Left hindlimb (tissue), 1 donor: ENCODE data around the gene CCDC158.
"Not testable (repeated sequence)": the region's sequence is repeated elsewhere in the genome, so short reads cannot be mapped to it uniquely, and the experiment has no call there.

Source experiments
- DNase-seq: peaks from one replicate; pipeline ENCODE4 v3.0.0-alpha.2; 2018

CCDC158 gene

GRCh38 chr4:76429636-76430035 lies 8.7 kb upstream of the CCDC158 start:
- DNase-seq: no peak

- DNase-seq: no peak
Measured at GRCh38 chr4:76426272-76426671, 5.3 kb upstream of the CCDC158 start.

- not testable (repeated sequence) for DNase-seq
Measured at GRCh38 chr4:76423159-76423558, 2.2 kb upstream of the CCDC158 start.

DNA sequence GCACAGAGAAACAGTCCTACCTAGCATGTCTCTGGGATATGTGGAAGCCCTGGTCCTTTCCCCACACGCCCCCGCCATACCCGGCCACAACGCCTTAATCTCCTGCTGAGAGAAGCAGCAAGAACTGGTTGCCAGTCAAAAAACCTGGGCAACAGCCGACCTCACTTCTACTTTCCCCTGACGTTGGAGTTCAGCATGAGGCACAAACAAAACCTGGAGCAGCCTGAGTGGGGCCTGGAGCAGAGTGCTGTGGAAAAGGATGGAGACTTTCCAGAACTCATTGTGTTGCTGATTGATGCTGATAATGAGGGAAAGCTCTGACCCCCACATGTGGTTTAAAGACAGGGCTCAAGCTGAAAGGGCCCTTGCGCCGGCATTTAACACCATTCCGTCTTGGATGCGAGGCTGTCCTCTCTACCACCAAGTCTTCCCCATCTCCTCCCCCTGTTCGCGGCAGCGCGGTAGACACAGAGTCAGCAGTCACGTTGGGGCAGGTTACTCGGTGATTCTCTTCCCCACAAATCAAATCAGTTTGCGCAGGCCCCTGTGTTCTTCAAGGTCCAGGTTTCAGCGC lies 666 bp downstream of the CCDC158 start:
- DNase-seq: peak; percentile 41

DNA sequence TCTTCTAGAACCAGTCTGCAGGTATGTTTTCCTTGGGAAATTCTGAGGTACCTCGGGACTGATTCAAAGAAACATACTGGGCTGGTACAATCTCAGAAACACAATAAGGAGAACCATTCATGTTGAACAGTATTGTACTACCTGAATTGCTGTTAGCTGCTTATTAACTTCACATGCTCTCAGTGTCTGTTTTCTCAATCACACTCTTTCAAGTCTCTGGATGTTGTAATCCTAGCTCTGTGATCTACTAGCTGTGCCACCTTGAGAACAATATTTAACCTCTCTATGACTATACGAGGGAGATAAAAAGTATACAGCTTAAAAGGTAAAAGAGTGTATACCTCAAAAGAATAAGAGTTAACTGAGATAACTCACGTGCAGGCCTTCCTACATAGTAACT lies 10.3 kb downstream of the CCDC158 start:
- DNase-seq: no peak

GRCh38 chr4:76407440-76408119 lies 13.4 kb downstream of the CCDC158 start:
- DNase-seq: no peak

GRCh38 chr4:76406081-76406480 lies 14.9 kb downstream of the CCDC158 start:
- DNase-seq: no peak

- DNase-seq: no peak
Measured at GRCh38 chr4:76401654-76402053, 19.3 kb downstream of the CCDC158 start.

DNA sequence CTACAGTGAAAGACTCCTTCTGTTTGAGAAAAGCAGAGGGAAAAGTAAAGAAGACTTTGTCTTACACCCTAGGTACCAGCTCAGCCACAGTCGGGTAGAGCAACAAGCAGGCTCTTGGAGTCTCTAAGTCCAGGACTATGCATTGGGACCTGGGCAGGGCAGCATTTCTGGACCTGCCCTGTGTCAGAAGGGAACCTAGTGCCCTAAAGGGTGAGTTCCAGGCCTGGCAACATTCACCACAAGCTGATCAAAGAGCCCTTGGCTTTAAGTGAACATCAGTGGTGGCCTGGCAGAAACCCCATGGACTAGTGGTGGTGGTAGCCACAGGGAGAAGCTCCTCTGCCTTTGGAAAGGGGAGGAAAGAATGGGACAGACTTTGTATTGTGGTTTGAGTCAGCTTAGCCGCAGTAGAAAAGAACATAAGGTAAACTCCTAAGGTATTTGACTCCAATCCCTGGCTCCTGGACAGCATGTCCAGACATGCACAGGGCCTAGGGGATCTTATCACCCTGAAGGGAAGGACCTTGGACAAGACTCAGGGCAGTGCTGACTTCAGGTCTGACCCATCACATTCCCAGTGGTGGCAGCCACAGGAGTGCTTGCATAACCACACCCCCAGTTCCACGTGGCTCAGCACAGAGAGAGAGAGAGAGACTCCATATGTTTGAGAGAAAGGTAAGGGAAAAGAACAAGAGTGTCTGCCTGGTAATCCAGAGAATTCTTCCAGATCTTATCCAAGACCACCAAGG lies 32.6 kb downstream of the CCDC158 start:
- DNase-seq: no peak

GRCh38 chr4:76386566-76387305 lies 34.2 kb downstream of the CCDC158 start:
- no peak for DNase-seq

DNA sequence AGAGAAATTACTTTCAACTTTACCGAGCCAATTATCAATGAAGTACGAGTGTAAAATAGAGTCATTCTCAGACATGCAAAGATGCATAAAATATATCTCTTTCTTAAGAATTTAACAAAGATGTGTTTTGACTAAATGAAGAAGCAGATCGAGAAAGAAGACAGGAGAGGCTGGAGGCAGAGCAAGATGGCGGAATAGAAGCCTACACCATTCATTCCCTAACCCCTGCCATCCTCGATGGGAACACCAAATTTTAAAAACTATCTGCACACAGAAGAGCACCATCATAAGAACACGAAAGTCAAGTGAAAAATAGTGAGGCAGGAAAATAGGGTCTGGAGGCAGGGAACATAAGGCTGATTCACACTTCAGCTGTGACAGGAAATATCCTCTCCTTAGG lies 35.0 kb downstream of the CCDC158 start:
- no peak for DNase-seq

- DNase-seq: no peak
Measured at GRCh38 chr4:76384052-76384451, 36.9 kb downstream of the CCDC158 start.

- no peak for DNase-seq
Measured at GRCh38 chr4:76383001-76383400, 37.9 kb downstream of the CCDC158 start.

- no peak for DNase-seq
Measured at GRCh38 chr4:76381986-76382385, 39.0 kb downstream of the CCDC158 start.

- no peak for DNase-seq
Measured at GRCh38 chr4:76380561-76380960, 40.4 kb downstream of the CCDC158 start.

GRCh38 chr4:76377911-76378310 lies 43.0 kb downstream of the CCDC158 start:
- no peak for DNase-seq

GRCh38 chr4:76377481-76377901 lies 43.5 kb downstream of the CCDC158 start:
- DNase-seq: no peak

GRCh38 chr4:76376534-76376933 lies 44.4 kb downstream of the CCDC158 start:
- no peak for DNase-seq

- DNase-seq: no peak
Measured at GRCh38 chr4:76375703-76376102, 45.2 kb downstream of the CCDC158 start.

DNA sequence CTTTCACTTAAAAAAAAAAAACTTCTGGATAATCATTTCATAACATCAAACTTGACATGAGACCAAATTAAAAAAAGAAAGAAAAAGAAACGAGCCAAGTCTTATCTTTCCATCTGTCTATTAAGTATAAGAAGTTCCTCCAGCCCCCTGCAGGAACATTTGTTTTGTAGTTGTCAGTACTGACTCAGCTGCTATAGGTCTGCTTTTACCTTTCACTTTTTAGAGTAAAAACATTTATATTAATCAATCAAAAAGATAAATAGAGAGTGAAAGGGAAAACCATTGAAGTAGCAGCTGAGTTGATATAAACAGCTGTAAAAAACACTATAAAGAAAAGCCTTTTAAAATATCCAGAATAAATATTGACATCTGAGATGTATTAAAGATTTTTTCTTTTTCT lies 46.1 kb downstream of the CCDC158 start:
- DNase-seq: no peak

DNA sequence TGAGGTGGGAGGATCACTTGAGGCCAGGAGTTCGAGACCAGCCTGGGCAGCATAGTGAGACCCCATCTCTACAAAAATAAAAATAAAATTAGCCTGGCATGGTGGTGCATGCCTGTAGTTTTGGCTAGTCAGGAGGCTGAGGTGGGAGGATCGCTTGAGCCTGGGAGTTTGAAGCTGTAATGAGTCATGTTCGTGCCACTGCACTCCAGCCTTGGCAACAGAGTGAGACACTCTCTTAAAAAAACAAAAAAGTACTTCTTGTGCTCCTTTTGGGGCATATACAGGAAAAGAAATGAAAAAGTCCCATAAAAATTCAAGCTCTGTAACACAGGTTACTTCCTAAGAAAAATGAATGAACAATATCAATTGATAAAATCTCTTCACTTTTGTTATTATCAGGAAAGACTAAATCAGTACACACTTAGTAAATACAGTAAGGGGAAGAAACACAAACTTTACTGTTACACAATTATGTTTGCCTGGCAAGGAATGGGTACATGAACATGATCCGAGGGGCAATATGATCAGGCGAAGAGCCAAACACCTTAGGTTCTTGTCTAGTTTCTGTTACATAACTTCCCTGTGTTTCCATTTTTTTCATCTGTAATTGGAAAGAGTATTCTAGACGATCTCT lies 46.9 kb downstream of the CCDC158 start:
- no peak for DNase-seq

DNA sequence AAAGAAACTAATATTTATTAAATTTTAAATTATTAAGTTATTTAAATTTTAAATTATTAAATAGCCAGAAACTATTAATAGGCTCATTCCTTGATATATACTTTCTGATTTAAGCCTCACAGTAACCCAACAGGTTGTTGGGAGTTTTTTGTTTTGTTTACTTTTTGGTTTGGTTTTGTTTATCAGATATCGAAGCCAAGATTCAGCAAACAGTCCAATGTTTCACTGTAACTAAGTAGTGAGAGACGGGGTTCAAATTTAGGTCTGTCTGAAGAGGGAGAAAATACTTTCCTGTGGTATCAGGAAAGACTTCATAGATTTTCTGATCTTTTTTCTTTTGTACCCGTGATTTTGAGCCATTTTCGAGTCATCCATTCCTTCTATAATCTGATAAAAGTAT lies 54.2 kb downstream of the CCDC158 start:
- DNase-seq: no peak

DNA sequence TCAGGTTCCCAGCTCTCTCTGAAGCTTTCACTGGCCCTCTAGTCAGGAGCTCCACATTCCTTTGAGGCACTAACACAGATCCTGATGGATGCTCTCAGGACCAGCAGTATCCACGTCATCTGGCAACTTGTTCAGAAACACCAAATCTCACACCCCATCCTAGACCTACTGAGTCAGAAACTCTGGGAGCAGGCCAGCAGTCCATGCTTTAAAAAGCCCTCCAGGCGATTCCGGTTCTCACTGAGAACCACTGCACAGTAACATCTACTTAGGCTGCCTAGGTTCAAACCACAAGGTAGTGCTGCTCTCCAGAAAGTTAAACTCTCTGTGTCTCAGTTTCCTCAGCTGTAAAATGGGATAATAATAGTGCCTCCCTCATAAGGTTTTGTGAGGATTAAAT lies 55.3 kb downstream of the CCDC158 start:
- DNase-seq: no peak
